Testis (tissue), 3 donors: Measurements from ENCODE around the gene DHX57. TPM values are rescaled to one million over a fixed set of nuclear protein-coding genes. Genes with fewer than 3 reads are reported as not detected.
A peak's percentile ranks its signal among the peaks of the same experiment; 100 is the strongest.

ENCODE experiments used
- DNase-seq: peaks from one replicate; pipeline ENCODE4 v3.0.0-alpha.2; 2019
- H3K27ac ChIP-seq, 2 donors: fragments of 200-600 bp; sonication (generic); one replicate each; pipeline ENCODE4 v1.5.1; 2019
- H3K27me3 ChIP-seq: fragments of 200-600 bp; sonication (generic); one replicate; pipeline ENCODE4 v1.5.1; 2019
- H3K36me3 ChIP-seq: fragments of 200-600 bp; sonication (generic); one replicate; pipeline ENCODE4 v1.5.1; 2017; ENCODE audit warnings: low read depth; ENCODE audit errors: missing control alignments
- H3K4me1 ChIP-seq: fragments of 200-600 bp; sonication (generic); one replicate; pipeline ENCODE4 v1.5.1; 2019
- H3K4me3 ChIP-seq, 2 donors: fragments of 200-600 bp; sonication (generic); one replicate each; pipeline ENCODE4 v1.5.1; 2017 to 2019
- H3K9me3 ChIP-seq: fragments of 200-600 bp; sonication (generic); one replicate; pipeline ENCODE4 v1.5.1; 2017
- CTCF ChIP-seq, 3 experiments: fragments of 450-650 bp in 2 of 3; fragments of 200-600 bp in 1 of 3; sonication (generic) in 1 of 3; IDR thresholded peaks; one replicate each; pipeline ENCODE4 v1.5.1; 2016 to 2019; ENCODE audit warnings: antibody characterized with exemption in 3 of 3, mild to moderate bottlenecking in 2 of 3, moderate library complexity in 1 of 3
- POLR2A ChIP-seq: fragments of 450-650 bp; IDR thresholded peaks from one replicate; pipeline ENCODE4 v1.6.1; 2017; ENCODE audit warnings: antibody characterized with exemption, mild to moderate bottlenecking, moderate library complexity
- WGBS, 2 donors: methylation state at CpG; one replicate each; pipeline ENCODE4 v1.1.5; 2018; 5-methylcytosine and 5-hydroxymethylcytosine counted together
- intact Hi-C: fragments of 100-400 bp; cut with DNase I; formaldehyde crosslinking; loops from one replicate; pipeline ENCODE4 v1.15.1; 2023; ENCODE audit warnings: low total_unique reads
- polyA plus RNA-seq: library from polyadenylated mRNA; stranded (reverse); fragments of 350-450 nt; fragmentation: Illumina TruSeq; extraction: RNeasy Lipid Tissue Mini Kit (QIAGEN cat#74804); gene quantifications from one replicate; pipeline ENCODE4 v1.2.3, GENCODE V29; 2014; ENCODE audit warnings: low read depth, low replicate concordance; ENCODE audit not compliant: insufficient read depth
- total RNA-seq, 2 donors: library from RNA; depleted of rRNA; stranded (reverse); fragments of >200 nt; gene quantifications; one replicate each; pipeline ENCODE4 v1.2.3, GENCODE V29; 2016

Gene DHX57
- total and polyA plus RNA-seq, 3 donors from 2014 or later = 36.8 to 74.2 (median 63.7) TPM

- H3K27ac ChIP-seq = no peak overlapping the region
- H3K27me3 ChIP-seq = no peaks in the 10 kb centered on the region
- 88 to 100% methylated on average over 1 of the region's 1 CpG for WGBS, 2 donors
- intact Hi-C loops = no loop called here
- no peaks in the 10 kb centered on the region for H3K36me3 ChIP-seq
- no peak for TF ChIP-seq CTCF (IDR thresholded peaks at IDR 0.05)
- TF ChIP-seq POLR2A = no peak
- no peaks in the 10 kb centered on the region for H3K9me3 ChIP-seq
- H3K4me1 ChIP-seq = no peaks in the 10 kb centered on the region
- H3K4me3 ChIP-seq = no peak overlapping the region
- DNase-seq = no peak
Measured at GRCh38 chr2:38791744-38792143, 84.0 kb downstream of the DHX57 start.

DNA sequence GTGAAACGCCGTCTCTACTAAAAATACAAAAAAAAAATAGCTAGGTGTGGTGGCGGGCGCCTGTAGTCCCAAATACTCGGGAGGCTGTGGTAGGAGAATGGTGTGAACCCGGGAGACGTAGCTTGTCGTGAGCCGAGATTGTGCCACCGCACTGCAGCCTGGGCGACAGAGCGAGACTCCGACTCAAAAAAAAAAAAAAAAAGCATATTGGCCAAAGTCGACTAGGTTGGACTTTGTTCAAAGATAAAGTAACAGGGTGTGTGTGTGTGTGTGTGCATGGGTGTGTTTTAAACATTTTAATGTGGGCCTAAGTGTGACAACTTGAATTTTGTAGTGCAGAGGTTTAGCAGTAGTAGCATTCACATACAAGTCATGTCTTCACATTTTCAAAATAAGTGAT lies 86.0 kb downstream of the DHX57 start:
- no peaks in the 10 kb centered on the region for H3K9me3 ChIP-seq
- DNase-seq = no peak
- TF ChIP-seq POLR2A = no peak
- no peak for TF ChIP-seq CTCF (IDR thresholded peaks at IDR 0.05)
- WGBS, 2 donors = 52 to 80% methylated on average over 14 of the region's 14 CpGs
- peak overlapping the region in 1 of 2 donors; percentile 5 for H3K4me3 ChIP-seq
- intact Hi-C loops = no loop called here
- H3K27ac ChIP-seq = no peak overlapping the region
- no peaks in the 10 kb centered on the region for H3K4me1 ChIP-seq
- H3K27me3 ChIP-seq = no peaks in the 10 kb centered on the region
- no peaks in the 10 kb centered on the region for H3K36me3 ChIP-seq

DNA sequence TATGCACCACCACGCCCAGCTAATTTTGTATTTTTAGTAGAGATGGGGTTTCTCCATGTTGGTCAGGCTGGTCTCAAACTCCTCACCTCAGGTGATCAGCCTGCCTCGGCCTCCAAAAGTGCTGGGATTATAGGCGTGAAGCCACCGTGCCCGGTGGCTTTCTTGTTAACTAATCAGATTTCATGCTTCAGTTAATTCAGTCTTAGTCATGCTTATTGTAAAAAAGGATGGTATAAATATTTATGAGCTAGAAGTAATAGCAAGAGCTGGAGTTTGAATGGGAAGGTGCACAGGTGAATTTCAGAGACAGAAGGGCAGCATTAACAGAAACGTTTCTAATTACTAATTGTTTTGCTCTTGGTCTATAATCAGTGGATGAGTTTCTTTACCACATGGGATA lies 87.4 kb downstream of the DHX57 start:
- intact Hi-C loops = no loop called here
- Histone ChIP-seq H3K4me3 (no peak overlapping the region), H3K36me3 (no peaks in the 10 kb centered on the region), H3K27ac (no peak overlapping the region), H3K4me1 (no peaks in the 10 kb centered on the region), H3K9me3 (no peaks in the 10 kb centered on the region), H3K27me3 (no peaks in the 10 kb centered on the region)
- no peak for DNase-seq
- TF ChIP-seq CTCF (IDR thresholded peaks at IDR 0.05) = no peak
- TF ChIP-seq POLR2A = no peak
- 87 to 93% methylated on average over 6 of the region's 6 CpGs for WGBS, 2 donors

- Histone ChIP-seq H3K36me3 (no peaks in the 10 kb centered on the region), H3K4me1 (peaks cover 2% of the 10 kb centered on the region), H3K9me3 (no peaks in the 10 kb centered on the region), H3K27ac (no peak overlapping the region), H3K4me3 (no peak overlapping the region), H3K27me3 (no peaks in the 10 kb centered on the region)
- no peak for DNase-seq
- intact Hi-C loops = no loop called here
- TF ChIP-seq POLR2A (no peak), CTCF (IDR thresholded peaks at IDR 0.05) (no peak)
Measured at GRCh38 chr2:38783586-38783985, 92.1 kb downstream of the DHX57 start.

DNA sequence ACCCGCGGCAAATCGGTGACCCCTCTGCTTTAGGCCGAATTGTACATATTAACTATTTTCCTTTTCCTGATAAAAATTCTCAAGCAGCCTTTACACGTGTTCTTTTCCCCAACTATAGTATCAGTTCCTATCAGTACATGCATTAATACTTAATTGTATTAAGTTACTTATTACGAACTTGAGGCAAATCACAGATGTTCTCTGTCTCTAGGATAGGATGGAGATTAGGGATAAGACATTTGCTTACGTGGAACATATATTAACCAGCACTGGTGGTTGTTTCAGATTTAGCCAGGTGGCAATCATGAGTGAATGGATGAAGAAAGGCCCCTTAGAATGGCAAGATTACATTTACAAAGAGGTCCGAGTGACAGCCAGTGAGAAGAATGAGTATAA lies 97.0 kb downstream of the DHX57 start:
- no peak for DNase-seq
- Histone ChIP-seq H3K27ac (peak overlapping the region; percentile 2 to 80), H3K36me3 (no peaks in the 10 kb centered on the region), H3K27me3 (no peaks in the 10 kb centered on the region), H3K4me1 (peaks cover 2% of the 10 kb centered on the region), H3K9me3 (no peaks in the 10 kb centered on the region), H3K4me3 (peak overlapping the region; percentile 67 to 82)
- no peak for TF ChIP-seq POLR2A
- TF ChIP-seq CTCF (IDR thresholded peaks at IDR 0.05) = no peak
- intact Hi-C loops = no loop called here
- WGBS, 2 donors = 7 to 10% methylated on average over 8 of the region's 8 CpGs
